Stimulated activated CD4-positive, alpha-beta T cell treated with anti-CD3 and anti-CD28 coated beads, Interleukin-15, amount 100 ng/mL, for 48 hours (primary cell): Measurements from ENCODE around the gene PPP6R2.
A peak's percentile ranks its signal among the peaks of the same experiment; 100 is the strongest.

Experiments used
- DNase-seq, 2 donors: peaks; one replicate each; pipeline ENCODE4 v3.0.0-alpha.2; 2020; ENCODE audit warnings: low read depth in 2 of 2

Gene PPP6R2

GRCh38 chr22:50342651-50343540 is at the start of gene PPP6R2:
TSS of gene PPP6R2 (plus strand) at chr22:50343327. CDS start at chr22:50393909, 50,582 bp downstream.
- peak; percentile 69 to 84 for DNase-seq

- no peak for DNase-seq
Measured at GRCh38 chr22:50293441-50294318, 49.4 kb upstream of the PPP6R2 start.

GRCh38 chr22:50294319-50294656 is 48.8 kb upstream of the PPP6R2 start:
- no peak for DNase-seq

GRCh38 chr22:50296658-50297490 is 46.3 kb upstream of the PPP6R2 start:
- no peak for DNase-seq

GRCh38 chr22:50297510-50298265 is 45.4 kb upstream of the PPP6R2 start:
- DNase-seq: no peak

GRCh38 chr22:50298266-50298637 is 44.9 kb upstream of the PPP6R2 start:
- DNase-seq: no peak

- DNase-seq: no peak
Measured at GRCh38 chr22:50298937-50299784, 44.0 kb upstream of the PPP6R2 start.

- no peak for DNase-seq
Measured at GRCh38 chr22:50299785-50300619, 43.1 kb upstream of the PPP6R2 start.

- no peak for DNase-seq
Measured at GRCh38 chr22:50300620-50301257, 42.4 kb upstream of the PPP6R2 start.

GRCh38 chr22:50301581-50301991 is 41.5 kb upstream of the PPP6R2 start:
- no peak for DNase-seq

GRCh38 chr22:50302041-50302541 is 41.0 kb upstream of the PPP6R2 start:
- no peak for DNase-seq

GRCh38 chr22:50302564-50302963 is 40.6 kb upstream of the PPP6R2 start:
- DNase-seq: no peak

GRCh38 chr22:50303515-50303847 is 39.6 kb upstream of the PPP6R2 start:
- DNase-seq: no peak

GRCh38 chr22:50303848-50304527 is 39.1 kb upstream of the PPP6R2 start:
- no peak for DNase-seq

GRCh38 chr22:50304528-50305392 is 38.4 kb upstream of the PPP6R2 start:
- no peak for DNase-seq

GRCh38 chr22:50305393-50305922 is 37.7 kb upstream of the PPP6R2 start:
- DNase-seq: no peak
